ENCODE measurements around the gene SAMHD1.

GRCh38 chr20:36876473-36876833, 75.1 kb downstream of the SAMHD1 start:
- TF ChIP-seq CTCF (IDR thresholded peaks at IDR 0.05), result no peak
- TF ChIP-seq ZFX (IDR thresholded peaks at IDR 0.05; ENCODE audit: borderline replicate concordance), result no peak
